H54 (cell line): ENCODE data around the gene NPHP4.

Experiments
- DNase-seq: peaks from one replicate; pipeline ENCODE4 v3.0.0; 2011; ENCODE audit warnings: low spot score, mixed read lengths; ENCODE audit not compliant: insufficient read length
- FAIRE-seq: peaks from 3 replicates; lab custom pipeline; 2011; peaks lifted over from hg19 to GRCh38; lab: Jason Lieb, UNC
- POLR2A ChIP-seq: IDR thresholded peaks from 2 replicates; pipeline ENCODE4 v1.6.1; 2011; ENCODE audit warnings: low read depth, mild to moderate bottlenecking, low read length

Gene NPHP4

DNA sequence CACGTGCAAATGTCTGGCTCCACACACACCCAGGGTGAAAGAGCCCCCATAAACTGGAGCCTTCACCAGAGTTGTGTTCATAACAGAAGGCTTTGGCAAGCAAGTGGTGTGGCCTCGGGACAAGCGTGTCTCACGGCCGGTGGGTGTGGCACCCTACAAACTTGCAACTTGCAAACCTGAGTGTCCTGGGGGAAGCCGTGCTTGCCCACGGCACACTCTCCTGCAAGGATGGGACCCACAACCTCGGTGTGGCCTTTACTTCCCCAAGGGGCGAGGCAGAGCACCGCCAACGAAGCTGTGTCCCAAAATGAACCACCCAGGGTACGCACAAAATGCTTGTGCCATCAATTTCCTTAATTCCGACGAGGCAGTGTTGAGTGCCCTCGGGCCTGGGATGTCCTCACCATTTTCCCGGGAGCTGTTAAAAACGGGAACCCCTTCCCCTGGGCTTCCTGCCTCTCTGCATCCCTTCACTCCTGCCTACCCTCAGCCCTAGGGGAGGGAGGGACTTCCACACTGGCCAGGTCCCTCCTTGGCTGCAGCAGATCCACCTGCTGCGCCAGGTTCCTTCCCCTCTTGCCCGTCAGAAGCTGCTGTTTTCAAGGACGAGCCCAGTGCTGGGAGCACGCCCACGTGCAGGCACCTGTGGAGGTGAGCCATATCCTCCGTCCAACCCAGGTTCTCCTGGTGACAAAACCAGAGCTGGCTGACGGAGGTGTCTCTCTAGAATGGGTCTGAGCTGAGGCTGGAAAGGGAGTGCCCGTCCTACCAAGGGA is 111.4 kb downstream of the NPHP4 start:
- FAIRE-seq, result no peak
- TF ChIP-seq POLR2A, result no peak
- DNase-seq, result no peak

DNA sequence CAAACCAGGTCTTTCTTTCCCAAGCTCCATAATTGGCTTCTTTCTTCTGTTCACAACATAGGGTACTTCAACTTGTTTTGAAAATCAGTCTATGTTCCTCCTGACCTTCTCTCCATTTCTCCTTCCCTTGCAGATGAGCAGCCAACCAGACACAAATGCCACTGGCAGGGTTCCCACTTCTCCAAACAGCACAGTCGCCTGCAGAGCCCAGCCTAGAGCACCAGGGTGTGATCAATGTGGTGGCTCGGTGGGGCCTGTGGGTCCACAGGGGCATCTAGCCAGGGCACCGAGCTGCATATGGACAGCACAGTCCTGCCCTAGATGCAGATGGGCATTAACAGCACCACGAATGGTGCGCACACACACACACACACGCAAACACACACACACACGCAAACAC is 112.8 kb downstream of the NPHP4 start:
- no peak for FAIRE-seq
- TF ChIP-seq POLR2A, result no peak

DNA sequence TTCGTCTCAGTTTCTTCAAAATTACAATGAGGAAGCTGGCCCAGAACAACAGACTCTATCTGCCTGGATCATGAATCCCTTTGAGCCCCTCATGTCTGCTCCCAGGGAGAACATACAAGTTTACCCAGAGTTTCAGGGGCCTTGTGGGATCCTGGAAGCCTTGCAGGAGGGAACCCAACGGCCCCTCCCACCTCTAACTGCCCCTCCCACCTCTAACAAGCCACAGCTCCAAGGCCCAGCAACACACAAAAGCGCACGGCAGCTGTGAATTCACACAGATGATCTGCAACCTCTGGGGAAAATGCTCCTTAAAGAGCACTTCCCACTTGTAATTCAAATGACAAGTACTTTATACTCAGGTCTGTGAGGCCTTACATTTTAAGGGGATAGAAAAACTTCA is 113.3 kb downstream of the NPHP4 start:
- FAIRE-seq (no peak), DNase-seq (no peak)
- no peak for TF ChIP-seq POLR2A

More for the DNA sequence above, 112.8 kb downstream of the NPHP4 start:
- DNase-seq, result no peak

DNA sequence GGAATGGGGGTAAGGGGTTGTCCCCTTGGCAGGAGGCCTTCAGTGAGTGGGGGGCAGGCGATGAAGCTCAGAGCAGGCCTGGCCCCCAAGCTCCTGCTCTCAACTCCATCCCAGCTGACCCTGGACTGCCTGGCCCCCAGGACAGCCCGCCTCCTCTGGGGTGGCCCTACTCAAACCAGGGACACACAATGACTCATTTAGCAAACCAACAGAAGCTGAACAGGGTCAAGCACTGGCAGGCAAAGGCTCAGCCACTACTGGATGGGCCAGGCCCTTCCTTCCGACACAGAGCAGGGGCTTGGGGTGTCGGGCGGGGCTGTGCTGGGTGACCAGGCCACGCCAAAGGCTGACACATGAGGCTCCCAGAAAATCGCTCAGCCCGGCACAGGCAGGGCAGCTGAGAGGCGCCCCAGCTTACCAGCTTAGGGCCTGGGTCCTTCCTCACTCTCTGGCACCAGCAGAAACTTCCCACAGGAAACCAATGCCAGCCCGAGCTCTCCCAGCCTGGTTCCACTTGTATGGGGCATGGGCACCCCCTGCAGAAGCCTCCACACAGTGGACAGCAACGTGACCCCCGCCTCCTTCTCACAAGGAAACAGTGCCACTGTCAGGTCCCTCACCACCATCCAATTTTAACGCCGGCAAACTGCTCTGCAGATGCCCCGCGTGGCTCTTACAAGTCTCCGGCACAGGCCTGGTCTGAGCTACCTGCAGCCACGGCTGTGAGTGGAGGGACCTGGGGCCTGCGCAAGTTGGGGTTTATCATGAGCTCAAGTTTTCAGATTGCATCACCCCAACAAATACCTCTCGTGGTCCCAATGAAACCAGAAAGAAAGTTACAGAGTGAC is 114.3 kb downstream of the NPHP4 start:
- DNase-seq (no peak), FAIRE-seq (no peak)
- no peak for TF ChIP-seq POLR2A

GRCh38 chr1:5877001-5877400 is 115.2 kb downstream of the NPHP4 start:
- no peak for DNase-seq
- TF ChIP-seq POLR2A, result no peak
- no peak for FAIRE-seq

DNA sequence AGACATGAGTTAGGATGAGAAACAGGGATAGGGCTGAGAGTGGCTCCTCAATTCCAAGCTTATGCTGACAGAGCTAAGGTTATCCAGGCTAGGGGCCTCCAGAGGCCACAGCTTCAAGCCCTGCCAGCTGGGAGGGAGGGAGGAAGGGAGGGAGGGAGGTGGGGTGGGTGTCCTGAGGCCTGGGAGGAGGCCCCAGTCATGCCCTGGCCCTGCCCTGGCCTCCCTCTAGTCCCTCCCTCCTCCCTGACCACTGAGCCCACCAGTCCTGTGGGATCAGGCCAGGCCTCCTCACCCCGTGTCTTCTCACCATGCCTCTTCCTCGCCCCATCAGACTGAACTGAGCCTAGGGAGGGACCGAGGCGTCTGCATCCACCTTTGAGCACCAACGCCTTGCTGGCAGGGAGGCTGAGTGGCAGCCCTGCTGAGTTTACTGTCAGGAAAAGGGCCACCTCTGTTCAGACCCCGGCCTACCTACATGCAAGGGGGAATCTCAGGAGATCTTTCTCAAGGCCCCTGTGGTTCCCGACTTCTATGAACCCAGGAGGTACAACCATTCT is 116.1 kb downstream of the NPHP4 start:
- no peak for TF ChIP-seq POLR2A
- no peak for DNase-seq
- FAIRE-seq, result no peak

- DNase-seq (no peak), FAIRE-seq (no peak)
- TF ChIP-seq POLR2A, result no peak
These were observed 116.8 kb downstream of the NPHP4 start for GRCh38 chr1:5875345-5875910.

DNA sequence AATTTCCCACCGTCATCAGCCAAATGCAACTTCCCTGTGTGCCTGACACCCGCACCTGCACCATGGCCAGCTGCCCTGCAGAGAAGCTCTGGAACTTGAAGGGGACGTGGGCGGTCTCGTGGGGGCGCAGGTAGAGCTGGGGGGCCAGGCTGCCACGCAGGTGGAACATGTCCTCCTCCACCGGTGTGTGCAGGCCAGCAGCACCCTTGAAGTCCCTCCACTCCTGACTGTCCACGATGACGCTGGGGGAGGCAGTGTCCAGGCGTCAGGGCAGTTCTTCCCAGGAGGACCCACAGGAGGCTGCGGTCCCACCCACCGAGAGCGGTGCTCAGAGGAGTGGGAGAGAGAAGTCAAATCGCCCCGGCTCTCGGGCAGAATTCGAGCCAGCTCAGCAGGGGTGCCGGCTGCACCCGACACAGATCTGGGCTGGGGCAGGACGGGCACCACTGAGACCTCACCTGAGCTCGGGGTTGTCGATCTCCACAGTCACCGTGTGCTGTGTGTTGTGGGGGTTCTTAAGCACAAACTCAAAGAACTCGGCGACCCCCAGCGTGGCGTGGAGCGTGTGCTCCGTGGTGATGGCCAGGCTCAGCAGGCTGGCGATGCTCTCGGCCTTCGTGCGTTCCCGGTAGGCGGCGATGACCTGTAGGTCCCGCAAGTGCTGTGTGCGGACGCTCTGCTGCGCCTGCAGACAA is 117.7 kb downstream of the NPHP4 start:
- no peak for TF ChIP-seq POLR2A

GRCh38 chr1:5873556-5873955 is 118.7 kb downstream of the NPHP4 start:
- TF ChIP-seq POLR2A, result no peak

More for the DNA sequence above, 117.7 kb downstream of the NPHP4 start:
- DNase-seq, result no peak
- no peak for FAIRE-seq

GRCh38 chr1:5872886-5873285 is 119.3 kb downstream of the NPHP4 start:
- no peak for TF ChIP-seq POLR2A
- no peak for FAIRE-seq
- no peak for DNase-seq

More at GRCh38 chr1:5873556-5873955, 118.7 kb downstream of the NPHP4 start:
- FAIRE-seq, result no peak
- DNase-seq, result no peak

DNA sequence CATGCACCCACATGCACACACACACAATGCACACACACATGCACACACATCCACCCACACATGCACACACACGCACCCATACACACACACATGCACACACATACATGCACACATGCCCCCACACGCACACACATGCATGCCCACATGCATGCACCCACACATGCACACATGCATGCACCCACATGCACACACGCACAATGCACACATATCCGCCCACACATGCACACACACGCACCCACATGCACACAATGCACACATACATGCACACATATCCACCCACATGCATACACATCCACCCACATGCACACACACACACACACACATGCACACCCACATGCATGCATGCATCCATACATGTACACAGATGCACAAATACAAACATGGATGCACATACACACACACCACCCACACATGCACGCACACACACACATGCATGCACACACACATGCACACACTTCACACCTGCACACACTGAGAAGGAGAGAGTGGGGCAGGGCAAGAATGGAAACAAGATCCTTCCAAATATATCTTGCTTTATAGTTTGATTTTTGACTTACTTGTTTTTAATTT is 123.2 kb downstream of the NPHP4 start:
- DNase-seq, result no peak
- no peak for FAIRE-seq
- no peak for TF ChIP-seq POLR2A

DNA sequence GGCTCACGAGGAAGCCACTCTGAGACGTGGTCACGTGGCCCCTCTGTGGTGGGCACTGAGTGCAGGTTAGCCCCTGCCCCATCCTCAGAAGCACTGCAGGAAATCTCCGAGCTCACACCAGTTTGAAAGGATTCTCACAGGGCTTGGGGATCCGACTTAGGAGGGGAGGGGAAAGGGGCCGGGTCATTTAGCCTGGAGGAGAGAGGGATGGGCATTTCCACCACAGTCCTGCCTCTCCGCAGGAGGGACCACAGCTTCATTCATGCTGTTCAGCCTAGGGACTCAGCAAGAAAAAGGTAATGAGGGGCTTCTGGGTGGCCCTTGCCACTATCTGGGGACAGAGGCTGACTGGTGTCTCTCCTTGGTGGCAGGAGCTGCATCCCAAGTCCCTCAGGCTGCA is 126.5 kb downstream of the NPHP4 start:
- DNase-seq (no peak), FAIRE-seq (no peak)
- TF ChIP-seq POLR2A, result no peak

DNA sequence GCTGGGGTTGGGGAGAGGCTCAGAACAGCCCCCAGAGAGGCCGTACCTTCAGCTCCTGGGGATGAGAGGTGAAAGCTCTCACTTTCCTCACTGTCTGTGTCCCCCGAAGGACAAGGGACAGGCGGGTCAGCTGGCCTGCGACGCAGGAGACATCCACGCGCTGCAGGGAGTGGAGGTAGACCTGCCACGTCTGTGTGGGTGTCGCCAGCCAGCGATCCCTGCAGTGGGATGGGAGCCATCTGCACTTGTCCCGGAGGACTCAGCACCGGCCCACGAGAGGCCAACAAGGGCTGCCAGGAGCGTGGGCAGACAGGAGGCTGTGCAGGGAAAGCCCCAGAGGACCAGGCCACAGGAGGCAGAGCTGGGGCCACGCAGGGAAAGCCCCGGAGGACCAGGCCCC is 127.2 kb downstream of the NPHP4 start:
- FAIRE-seq, result no peak
- DNase-seq, result no peak
- no peak for TF ChIP-seq POLR2A
